Measurements from ENCODE around the gene FNDC3B. TPM values are rescaled to one million over a fixed set of nuclear protein-coding genes. Genes with fewer than 3 reads are reported as not detected.

FNDC3B gene
- total and polyA plus RNA-seq, 2 donors (not counting 3 experiments of a cell fraction or from before 2014, with no cell fraction given) = 91.6 to 295 TPM

- Histone ChIP-seq H3K4me3 (replicated peaks in 1 of 3; ENCODE audit: insufficient read depth in 1 of 3, low read depth in 1 of 3, low read length in 3 of 3) (peak overlapping the region in 1 of 3 experiments; percentile 34), H3K27me3 (ENCODE audit: control insufficient read depth in 2 of 2, insufficient read depth in 2 of 2, low read length in 2 of 2) (no peaks in the 10 kb centered on the region), H3K9ac (replicated peaks; ENCODE audit: extremely low read depth, insufficient read depth, low read length) (peak overlapping the region; percentile 79), H3K27ac (ENCODE audit: insufficient read depth, low read depth, low read length) (peak overlapping the region; percentile 94), H3K9me1 (replicated peaks; ENCODE audit: control insufficient read depth, extremely low read depth, insufficient read depth, low read length) (no peaks in the 10 kb centered on the region), H3K36me3 (ENCODE audit: control insufficient read depth in 2 of 2, extremely low read depth in 1 of 2, insufficient read depth in 2 of 2, low read length in 2 of 2) (peaks cover 2 to 5% of the 10 kb centered on the region in 2 experiments), H3K9me3 (replicated peaks; ENCODE audit: control insufficient read depth, insufficient read depth, low read length) (no peaks in the 10 kb centered on the region), H3K4me2 (ENCODE audit: insufficient read depth, low read length) (peak overlapping the region; percentile 90), H3K79me2 (ENCODE audit: control insufficient read depth, insufficient read depth, low read length) (peaks cover 74% of the 10 kb centered on the region), H4K20me1 (replicated peaks; ENCODE audit: control insufficient read depth, extremely low read depth, insufficient read depth, low read length) (no peaks in the 10 kb centered on the region), H3K4me1 (ENCODE audit: control insufficient read depth, extremely low read depth, insufficient read depth, low read length) (peaks cover 80% of the 10 kb centered on the region), H2AFZ (ENCODE audit: low read depth, low read length) (no peak overlapping the region)
- TSS peak; percentile 60 for BruUV-seq (replicated peaks)
- TF ChIP-seq, protein P1, sequence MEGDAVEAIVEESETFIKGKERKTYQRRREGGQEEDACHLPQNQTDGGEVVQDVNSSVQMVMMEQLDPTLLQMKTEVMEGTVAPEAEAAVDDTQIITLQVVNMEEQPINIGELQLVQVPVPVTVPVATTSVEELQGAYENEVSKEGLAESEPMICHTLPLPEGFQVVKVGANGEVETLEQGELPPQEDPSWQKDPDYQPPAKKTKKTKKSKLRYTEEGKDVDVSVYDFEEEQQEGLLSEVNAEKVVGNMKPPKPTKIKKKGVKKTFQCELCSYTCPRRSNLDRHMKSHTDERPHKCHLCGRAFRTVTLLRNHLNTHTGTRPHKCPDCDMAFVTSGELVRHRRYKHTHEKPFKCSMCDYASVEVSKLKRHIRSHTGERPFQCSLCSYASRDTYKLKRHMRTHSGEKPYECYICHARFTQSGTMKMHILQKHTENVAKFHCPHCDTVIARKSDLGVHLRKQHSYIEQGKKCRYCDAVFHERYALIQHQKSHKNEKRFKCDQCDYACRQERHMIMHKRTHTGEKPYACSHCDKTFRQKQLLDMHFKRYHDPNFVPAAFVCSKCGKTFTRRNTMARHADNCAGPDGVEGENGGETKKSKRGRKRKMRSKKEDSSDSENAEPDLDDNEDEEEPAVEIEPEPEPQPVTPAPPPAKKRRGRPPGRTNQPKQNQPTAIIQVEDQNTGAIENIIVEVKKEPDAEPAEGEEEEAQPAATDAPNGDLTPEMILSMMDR (IDR thresholded peaks at IDR 0.05; ENCODE audit: extremely low read depth in 1 of 2, insufficient read depth in 1 of 2, low read depth in 1 of 2, low read length in 2 of 2) = no peak
- TF ChIP-seq FOS (IDR thresholded peaks at IDR 0.05; ENCODE audit: borderline replicate concordance, insufficient read depth, low read length) (peak; percentile 7), JUN (IDR thresholded peaks at IDR 0.05; ENCODE audit: borderline replicate concordance, insufficient read depth, insufficient read length, low read depth) (no peak), MYC (IDR thresholded peaks at IDR 0.05; ENCODE audit: low read depth, low read length) (no peak), POLR2A (IDR thresholded peaks at IDR 0.05; ENCODE audit: low read depth, low read length) (peak; percentile 50), EZH2 (IDR thresholded peaks at IDR 0.05; ENCODE audit: borderline replicate concordance, low read depth, low read length, severe bottlenecking) (no peak), GATA2 (IDR thresholded peaks at IDR 0.05; ENCODE audit: insufficient read depth, insufficient read length, low read depth, low read length) (peak; percentile 80), POLR2AphosphoS5 (IDR thresholded peaks at IDR 0.05; ENCODE audit: insufficient read depth, low read depth, low read length) (peak; percentile 26)
- TF ChIP-seq, protein P2, sequence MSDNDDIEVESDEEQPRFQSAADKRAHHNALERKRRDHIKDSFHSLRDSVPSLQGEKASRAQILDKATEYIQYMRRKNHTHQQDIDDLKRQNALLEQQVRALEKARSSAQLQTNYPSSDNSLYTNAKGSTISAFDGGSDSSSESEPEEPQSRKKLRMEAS (IDR thresholded peaks at IDR 0.05; ENCODE audit: insufficient read depth, insufficient read length) = no peak
- dilution Hi-C loops (cut with MboI; ENCODE audit: extremely low pct_ligation_motif_present, low sequenced_read_pairs) (no loop called here), intact Hi-C loops (cut with micrococcal nuclease) (no loop called here)
- FAIRE-seq = peak; percentile 82
- peak; percentile 67 for DNase-seq (ENCODE audit: low read depth, low spot score)
- CTCF ChIA-PET = interaction anchor here (0.7 to 2.3 kb wide), 5 partner anchors 9 to 447 kb away, joined by 3 to 7 read pairs (median 5); no protein-coding TSS in a partner anchor
- POLR2A ChIA-PET = interaction anchor here (0.6 to 1.6 kb wide), 3 partner anchors 8 to 22 kb away, joined by 3 to 5 read pairs (median 4); no protein-coding TSS in a partner anchor
Measured at GRCh38 chr3:172148702-172149565, 109.6 kb downstream of the FNDC3B start.
